WTC11 (cell line): ENCODE results near the gene ZFHX3. TPM values are rescaled to one million over a fixed set of nuclear protein-coding genes. Genes with fewer than 3 reads are reported as not detected.

Experiments used
- ATAC-seq: fragments of 200-7000 bp; cut with Tn5 transposase; 2 replicates; pipeline ENCODE4 v1.10.0; 2021; ENCODE audit warnings: mild to moderate bottlenecking, moderate library complexity
- CTCF ChIA-PET: fragments of 300-600 bp; sonication (Branson Sonifier 250); formaldehyde crosslinking; loops from one replicate; lab custom pipeline; 2021; ENCODE audit warnings: antibody characterized with exemption; lab: Charles Lee
- POLR2A ChIA-PET: fragments of 350-600 bp; sonication (Branson Sonifier 250); formaldehyde crosslinking; loops from one replicate; lab custom pipeline; 2021; ENCODE audit warnings: antibody characterized with exemption; lab: Charles Lee
- DNase-seq: peaks from one replicate; pipeline ENCODE4 v3.0.0; 2021; ENCODE audit warnings: low spot score
- H3K27ac Mint-ChIP-seq: 2 replicates; pipeline ENCODE4 v1.8.0; 2021; ENCODE audit warnings: mixed read lengths
- H3K27me3 Mint-ChIP-seq: 2 replicates; pipeline ENCODE4 v1.8.0; 2021; ENCODE audit warnings: low read depth, mild to moderate bottlenecking, moderate library complexity, mixed read lengths
- H3K36me3 Mint-ChIP-seq: 2 replicates; pipeline ENCODE4 v1.8.0; 2021; ENCODE audit warnings: mixed read lengths
- H3K4me1 Mint-ChIP-seq: 2 replicates; pipeline ENCODE4 v1.8.0; 2022; ENCODE audit warnings: mixed read lengths
- H3K4me3 Mint-ChIP-seq: 2 replicates; pipeline ENCODE4 v1.8.0; 2021; ENCODE audit warnings: mild to moderate bottlenecking, moderate library complexity, mixed read lengths
- H3K9me3 Mint-ChIP-seq: 2 replicates; pipeline ENCODE4 v1.8.0; 2021; ENCODE audit warnings: mixed read lengths
- CREB1 ChIP-seq: sonication (generic); formaldehyde crosslinking; IDR thresholded peaks from 2 replicates; pipeline ENCODE4 v1.8.0; 2023; ENCODE audit warnings: mild to moderate bottlenecking, missing genetic modification reagents
- ESRRA ChIP-seq: sonication (generic); formaldehyde crosslinking; IDR thresholded peaks from 2 replicates; pipeline ENCODE4 v1.8.1; 2022; ENCODE audit warnings: mild to moderate bottlenecking, missing genetic modification reagents, borderline replicate concordance
- FOXK1 ChIP-seq: sonication (generic); formaldehyde crosslinking; IDR thresholded peaks from 2 replicates; pipeline ENCODE4 v1.8.0; 2022; ENCODE audit warnings: mild to moderate bottlenecking, moderate library complexity, missing genetic modification reagents
- GRHL2 ChIP-seq: fragments of 250-450 bp; sonication (Bioruptor Pico); IDR thresholded peaks from 2 replicates; pipeline ENCODE4 v1.8.0; 2022; ENCODE audit warnings: mild to moderate bottlenecking, moderate library complexity; ENCODE audit not compliant: insufficient replicate concordance, severe bottlenecking
- JUN ChIP-seq: sonication (generic); formaldehyde crosslinking; IDR thresholded peaks from 2 replicates; pipeline ENCODE4 v1.8.0; 2023; ENCODE audit warnings: mild to moderate bottlenecking, missing genetic modification reagents
- NFATC4 ChIP-seq: fragments of 250-450 bp; sonication (Bioruptor Pico); IDR thresholded peaks from 2 replicates; pipeline ENCODE4 v1.9.0; 2021; ENCODE audit warnings: mild to moderate bottlenecking
- RELA ChIP-seq: sonication (generic); formaldehyde crosslinking; IDR thresholded peaks from 2 replicates; pipeline ENCODE4 v1.8.1; 2022; ENCODE audit warnings: missing genetic modification reagents, mild to moderate bottlenecking, borderline replicate concordance
- SMAD3 ChIP-seq: sonication (generic); formaldehyde crosslinking; IDR thresholded peaks from 2 replicates; pipeline ENCODE4 v1.8.0; 2022; ENCODE audit warnings: missing genetic modification reagents, mild to moderate bottlenecking, borderline replicate concordance
- SMAD4 ChIP-seq: sonication (generic); formaldehyde crosslinking; IDR thresholded peaks from 2 replicates; pipeline ENCODE4 v1.8.0; 2022; ENCODE audit warnings: mild to moderate bottlenecking, missing genetic modification reagents
- SP1 ChIP-seq: sonication (generic); formaldehyde crosslinking; conservative IDR thresholded peaks from 2 replicates; pipeline ENCODE4 v1.8.1; 2022; ENCODE audit warnings: missing genetic modification reagents
- total RNA-seq: library from RNA; stranded (reverse); gene quantifications from 3 replicates; pipeline ENCODE4 v1.2.3, GENCODE V29; 2021
- TF ChIP-seq, protein P1 (sequence below): sonication (generic); formaldehyde crosslinking; IDR thresholded peaks from 2 replicates; pipeline ENCODE4 v1.8.0; 2022; ENCODE audit warnings: mild to moderate bottlenecking, missing genetic modification reagents
- TF ChIP-seq, protein P2 (sequence below): sonication (generic); formaldehyde crosslinking; IDR thresholded peaks from 2 replicates; pipeline ENCODE4 v1.8.0; 2023; ENCODE audit warnings: missing genetic modification reagents
- TF ChIP-seq, protein P3 (sequence below): fragments of 250-450 bp; sonication (Bioruptor Pico); IDR thresholded peaks from 2 replicates; pipeline ENCODE4 v1.9.0; 2021; ENCODE audit warnings: moderate library complexity, mild to moderate bottlenecking, inconsistent platforms, borderline replicate concordance
- TF ChIP-seq, protein P4 (sequence below): sonication (generic); formaldehyde crosslinking; IDR thresholded peaks from 2 replicates; pipeline ENCODE4 v1.8.1; 2022; ENCODE audit warnings: low read depth, mild to moderate bottlenecking, moderate library complexity, missing genetic modification reagents, borderline replicate concordance
- TF ChIP-seq, protein P5 (sequence below): sonication (generic); formaldehyde crosslinking; IDR thresholded peaks from 2 replicates; pipeline ENCODE4 v1.8.1; 2023; ENCODE audit warnings: mild to moderate bottlenecking, missing genetic modification reagents, moderate library complexity
- TF ChIP-seq, protein P6 (sequence below): sonication (generic); formaldehyde crosslinking; IDR thresholded peaks from 2 replicates; pipeline ENCODE4 v1.8.1; 2022; ENCODE audit warnings: low read depth, missing genetic modification reagents, borderline replicate concordance
- TF ChIP-seq, protein P7 (sequence below): sonication (generic); formaldehyde crosslinking; conservative IDR thresholded peaks from 2 replicates; pipeline ENCODE4 v1.8.1; 2023; ENCODE audit warnings: mild to moderate bottlenecking, low read depth, missing genetic modification reagents, moderate library complexity

The ZFHX3 gene
- total RNA-seq, 1 experiment from 2014 or later = 5.7 TPM

DNA sequence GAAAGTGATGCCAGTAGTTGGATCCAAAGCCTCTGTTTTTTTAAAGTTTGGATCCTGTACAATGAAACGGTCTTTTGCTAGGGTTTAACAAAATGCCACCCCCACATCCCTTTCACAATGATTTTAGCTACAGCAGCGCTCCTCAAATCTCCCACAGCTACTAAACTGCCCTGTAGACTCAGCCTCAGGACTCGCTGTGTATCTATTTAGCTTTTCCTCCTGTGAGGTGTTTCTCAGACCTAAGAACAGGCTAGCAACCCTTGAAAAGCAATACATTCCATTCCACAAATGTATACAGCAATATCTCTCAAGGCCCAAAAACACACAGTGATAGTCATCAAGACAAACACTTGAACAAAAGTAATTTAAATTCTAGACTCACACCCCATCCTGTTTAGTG lies 206.4 kb downstream of the ZFHX3 start:
- POLR2A ChIA-PET = interaction anchor here (1.0 kb wide), 1 partner anchor 10 kb away, joined by 3 read pairs; no protein-coding TSS in a partner anchor
- no peak overlapping the region for H3K27ac Mint-ChIP-seq
- H3K9me3 Mint-ChIP-seq = no peaks in the 10 kb centered on the region
- ATAC-seq = no peak
- no peaks in the 10 kb centered on the region for H3K27me3 Mint-ChIP-seq
- H3K4me3 Mint-ChIP-seq = no peak overlapping the region
- no peaks in the 10 kb centered on the region for H3K36me3 Mint-ChIP-seq
- H3K4me1 Mint-ChIP-seq = peaks cover 40% of the 10 kb centered on the region
- TF ChIP-seq NFATC4 (CRISPR knock-in tag) = no peak
- TF ChIP-seq, protein P1, sequence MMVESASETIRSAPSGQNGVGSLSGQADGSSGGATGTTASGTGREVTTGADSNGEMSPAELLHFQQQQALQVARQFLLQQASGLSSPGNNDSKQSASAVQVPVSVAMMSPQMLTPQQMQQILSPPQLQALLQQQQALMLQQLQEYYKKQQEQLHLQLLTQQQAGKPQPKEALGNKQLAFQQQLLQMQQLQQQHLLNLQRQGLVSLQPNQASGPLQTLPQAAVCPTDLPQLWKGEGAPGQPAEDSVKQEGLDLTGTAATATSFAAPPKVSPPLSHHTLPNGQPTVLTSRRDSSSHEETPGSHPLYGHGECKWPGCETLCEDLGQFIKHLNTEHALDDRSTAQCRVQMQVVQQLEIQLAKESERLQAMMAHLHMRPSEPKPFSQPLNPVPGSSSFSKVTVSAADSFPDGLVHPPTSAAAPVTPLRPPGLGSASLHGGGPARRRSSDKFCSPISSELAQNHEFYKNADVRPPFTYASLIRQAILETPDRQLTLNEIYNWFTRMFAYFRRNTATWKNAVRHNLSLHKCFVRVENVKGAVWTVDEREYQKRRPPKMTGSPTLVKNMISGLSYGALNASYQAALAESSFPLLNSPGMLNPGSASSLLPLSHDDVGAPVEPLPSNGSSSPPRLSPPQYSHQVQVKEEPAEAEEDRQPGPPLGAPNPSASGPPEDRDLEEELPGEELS (CRISPR knock-in tag) = no peak
- TF ChIP-seq, all 79 proteins: peak for 0
- CTCF ChIA-PET = interaction anchor here (0.6 to 2.2 kb wide), 4 partner anchors 9 to 154 kb away, joined by 3 to 23 read pairs (median 5); no protein-coding TSS in a partner anchor
- DNase-seq = no peak

DNA sequence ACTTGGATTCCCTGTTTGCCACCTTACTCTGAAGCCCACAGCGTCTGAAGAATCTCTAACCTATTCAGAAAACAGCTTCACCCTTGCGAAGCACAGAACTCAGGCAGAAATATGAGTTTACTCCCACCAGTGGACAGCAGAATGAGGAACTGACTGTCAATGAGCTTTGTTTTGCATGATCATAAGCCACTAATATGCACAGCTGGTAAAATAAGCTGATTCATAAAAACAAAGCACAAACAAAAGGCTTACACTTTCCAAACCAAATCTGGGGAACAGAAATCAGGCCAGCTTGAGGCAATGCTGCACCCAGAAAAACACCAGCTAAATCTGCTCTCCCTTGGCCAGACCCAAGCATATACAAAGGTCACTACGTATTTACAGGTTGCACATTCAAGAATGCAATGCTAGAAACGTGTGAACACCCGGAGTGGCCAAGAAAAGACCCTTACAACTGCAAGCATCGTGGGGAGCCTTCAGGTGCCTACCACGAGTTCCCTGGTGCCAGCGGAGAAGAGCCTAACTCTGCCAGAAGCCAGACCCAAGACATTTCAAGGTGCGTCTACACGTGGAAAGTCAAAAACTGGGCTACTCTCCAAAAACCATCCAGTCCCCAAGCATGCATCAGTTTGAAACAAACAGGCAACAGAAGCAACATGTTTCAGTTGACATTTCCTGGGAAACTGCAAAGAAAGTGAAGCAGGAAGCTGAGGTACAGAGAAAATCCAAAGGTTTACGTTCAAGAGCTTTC lies 207.1 kb downstream of the ZFHX3 start:
- no peak for TF ChIP-seq SMAD3 (CRISPR knock-in tag)
- TF ChIP-seq, protein P2, sequence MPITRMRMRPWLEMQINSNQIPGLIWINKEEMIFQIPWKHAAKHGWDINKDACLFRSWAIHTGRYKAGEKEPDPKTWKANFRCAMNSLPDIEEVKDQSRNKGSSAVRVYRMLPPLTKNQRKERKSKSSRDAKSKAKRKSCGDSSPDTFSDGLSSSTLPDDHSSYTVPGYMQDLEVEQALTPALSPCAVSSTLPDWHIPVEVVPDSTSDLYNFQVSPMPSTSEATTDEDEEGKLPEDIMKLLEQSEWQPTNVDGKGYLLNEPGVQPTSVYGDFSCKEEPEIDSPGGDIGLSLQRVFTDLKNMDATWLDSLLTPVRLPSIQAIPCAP (CRISPR knock-in tag) = no peak
- TF ChIP-seq SMAD4 (CRISPR knock-in tag) = no peak
- TF ChIP-seq, protein P3, sequence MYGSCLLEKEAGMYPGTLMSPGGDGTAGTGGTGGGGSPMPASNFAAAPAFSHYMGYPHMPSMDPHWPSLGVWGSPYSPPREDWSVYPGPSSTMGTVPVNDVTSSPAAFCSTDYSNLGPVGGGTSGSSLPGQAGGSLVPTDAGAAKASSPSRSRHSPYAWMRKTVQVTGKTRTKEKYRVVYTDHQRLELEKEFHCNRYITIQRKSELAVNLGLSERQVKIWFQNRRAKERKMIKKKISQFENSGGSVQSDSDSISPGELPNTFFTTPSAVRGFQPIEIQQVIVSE (CRISPR knock-in tag) = no peak
- TF ChIP-seq GRHL2 (CRISPR knock-in tag) = no peak
- TF ChIP-seq, protein P4, sequence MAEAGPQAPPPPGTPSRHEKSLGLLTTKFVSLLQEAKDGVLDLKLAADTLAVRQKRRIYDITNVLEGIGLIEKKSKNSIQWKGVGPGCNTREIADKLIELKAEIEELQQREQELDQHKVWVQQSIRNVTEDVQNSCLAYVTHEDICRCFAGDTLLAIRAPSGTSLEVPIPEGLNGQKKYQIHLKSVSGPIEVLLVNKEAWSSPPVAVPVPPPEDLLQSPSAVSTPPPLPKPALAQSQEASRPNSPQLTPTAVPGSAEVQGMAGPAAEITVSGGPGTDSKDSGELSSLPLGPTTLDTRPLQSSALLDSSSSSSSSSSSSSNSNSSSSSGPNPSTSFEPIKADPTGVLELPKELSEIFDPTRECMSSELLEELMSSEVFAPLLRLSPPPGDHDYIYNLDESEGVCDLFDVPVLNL (CRISPR knock-in tag) = no peak
- TF ChIP-seq, protein P5, sequence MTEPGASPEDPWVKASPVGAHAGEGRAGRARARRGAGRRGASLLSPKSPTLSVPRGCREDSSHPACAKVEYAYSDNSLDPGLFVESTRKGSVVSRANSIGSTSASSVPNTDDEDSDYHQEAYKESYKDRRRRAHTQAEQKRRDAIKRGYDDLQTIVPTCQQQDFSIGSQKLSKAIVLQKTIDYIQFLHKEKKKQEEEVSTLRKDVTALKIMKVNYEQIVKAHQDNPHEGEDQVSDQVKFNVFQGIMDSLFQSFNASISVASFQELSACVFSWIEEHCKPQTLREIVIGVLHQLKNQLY (CRISPR knock-in tag) = no peak
- no peak for TF ChIP-seq FOXK1 (CRISPR knock-in tag)
- TF ChIP-seq, protein P6, sequence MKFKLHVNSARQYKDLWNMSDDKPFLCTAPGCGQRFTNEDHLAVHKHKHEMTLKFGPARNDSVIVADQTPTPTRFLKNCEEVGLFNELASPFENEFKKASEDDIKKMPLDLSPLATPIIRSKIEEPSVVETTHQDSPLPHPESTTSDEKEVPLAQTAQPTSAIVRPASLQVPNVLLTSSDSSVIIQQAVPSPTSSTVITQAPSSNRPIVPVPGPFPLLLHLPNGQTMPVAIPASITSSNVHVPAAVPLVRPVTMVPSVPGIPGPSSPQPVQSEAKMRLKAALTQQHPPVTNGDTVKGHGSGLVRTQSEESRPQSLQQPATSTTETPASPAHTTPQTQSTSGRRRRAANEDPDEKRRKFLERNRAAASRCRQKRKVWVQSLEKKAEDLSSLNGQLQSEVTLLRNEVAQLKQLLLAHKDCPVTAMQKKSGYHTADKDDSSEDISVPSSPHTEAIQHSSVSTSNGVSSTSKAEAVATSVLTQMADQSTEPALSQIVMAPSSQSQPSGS (CRISPR knock-in tag) = no peak
- TF ChIP-seq, all 79 proteins: peak for 0
- H3K27ac Mint-ChIP-seq = no peak overlapping the region
- H3K36me3 Mint-ChIP-seq = no peaks in the 10 kb centered on the region
- no peaks in the 10 kb centered on the region for H3K27me3 Mint-ChIP-seq
- ChIA-PET POLR2A (interaction anchor here (1.0 kb wide), 1 partner anchor 10 kb away, joined by 3 read pairs; no protein-coding TSS in a partner anchor), CTCF (interaction anchor here (0.6 to 2.2 kb wide), 4 partner anchors 8 to 154 kb away, joined by 3 to 23 read pairs (median 5); no protein-coding TSS in a partner anchor)
- H3K4me1 Mint-ChIP-seq = peaks cover 40% of the 10 kb centered on the region
- no peak for ATAC-seq
- H3K4me3 Mint-ChIP-seq = no peak overlapping the region
- no peaks in the 10 kb centered on the region for H3K9me3 Mint-ChIP-seq
- DNase-seq = no peak

DNA sequence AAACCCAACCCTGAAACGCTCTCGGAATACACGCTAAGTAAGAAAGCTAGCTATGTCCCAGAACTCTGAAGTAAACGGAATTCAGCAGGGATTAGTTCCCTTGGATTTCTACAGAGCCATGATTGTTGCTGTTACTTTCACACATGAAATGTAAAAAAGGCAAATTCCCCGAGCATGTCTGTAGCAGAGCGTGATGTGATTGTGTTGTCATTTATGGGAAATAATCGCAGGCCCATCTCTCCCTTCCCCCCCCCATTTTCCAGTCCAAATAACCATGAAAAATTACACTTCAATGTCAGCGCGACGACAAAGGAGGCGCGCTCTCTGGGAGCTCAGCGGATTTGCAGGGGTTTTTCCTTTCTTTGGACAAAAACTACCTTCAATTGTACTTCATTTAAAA lies 209.0 kb downstream of the ZFHX3 start:
- POLR2A ChIA-PET = interaction anchor here (1.0 kb wide), 1 partner anchor 149 kb away, joined by 8 read pairs; no protein-coding TSS in a partner anchor
- ATAC-seq (no peak), DNase-seq (no peak)
- Mint-ChIP-seq H3K36me3 (no peaks in the 10 kb centered on the region), H3K9me3 (no peaks in the 10 kb centered on the region), H3K4me3 (no peak overlapping the region), H3K4me1 (peaks cover 31% of the 10 kb centered on the region), H3K27ac (no peak overlapping the region), H3K27me3 (no peaks in the 10 kb centered on the region)
- CTCF ChIA-PET = interaction anchor here (0.5 to 0.7 kb wide), 2 partner anchors 337 to 714 kb away, joined by 3 read pairs; no protein-coding TSS in a partner anchor
- TF ChIP-seq SP1 (CRISPR knock-in tag) (no peak), JUN (CRISPR knock-in tag) (no peak), RELA (CRISPR knock-in tag) (no peak), CREB1 (CRISPR knock-in tag) (no peak), ESRRA (no peak)
- TF ChIP-seq, protein P7, sequence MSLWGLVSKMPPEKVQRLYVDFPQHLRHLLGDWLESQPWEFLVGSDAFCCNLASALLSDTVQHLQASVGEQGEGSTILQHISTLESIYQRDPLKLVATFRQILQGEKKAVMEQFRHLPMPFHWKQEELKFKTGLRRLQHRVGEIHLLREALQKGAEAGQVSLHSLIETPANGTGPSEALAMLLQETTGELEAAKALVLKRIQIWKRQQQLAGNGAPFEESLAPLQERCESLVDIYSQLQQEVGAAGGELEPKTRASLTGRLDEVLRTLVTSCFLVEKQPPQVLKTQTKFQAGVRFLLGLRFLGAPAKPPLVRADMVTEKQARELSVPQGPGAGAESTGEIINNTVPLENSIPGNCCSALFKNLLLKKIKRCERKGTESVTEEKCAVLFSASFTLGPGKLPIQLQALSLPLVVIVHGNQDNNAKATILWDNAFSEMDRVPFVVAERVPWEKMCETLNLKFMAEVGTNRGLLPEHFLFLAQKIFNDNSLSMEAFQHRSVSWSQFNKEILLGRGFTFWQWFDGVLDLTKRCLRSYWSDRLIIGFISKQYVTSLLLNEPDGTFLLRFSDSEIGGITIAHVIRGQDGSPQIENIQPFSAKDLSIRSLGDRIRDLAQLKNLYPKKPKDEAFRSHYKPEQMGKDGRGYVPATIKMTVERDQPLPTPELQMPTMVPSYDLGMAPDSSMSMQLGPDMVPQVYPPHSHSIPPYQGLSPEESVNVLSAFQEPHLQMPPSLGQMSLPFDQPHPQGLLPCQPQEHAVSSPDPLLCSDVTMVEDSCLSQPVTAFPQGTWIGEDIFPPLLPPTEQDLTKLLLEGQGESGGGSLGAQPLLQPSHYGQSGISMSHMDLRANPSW (CRISPR knock-in tag) = no peak
- TF ChIP-seq, protein P6 (CRISPR knock-in tag) = no peak
